SK-N-SH treated with all-trans-retinoic acid at 6 μM for 48 hours (cell line): ENCODE measurements around the gene SURF1.

ENCODE experiments used
- ATAC-seq: fragments of 200-7000 bp; cut with Tn5 transposase; 3 replicates; pipeline ENCODE4 v1.9.1; 2020; ENCODE audit warnings: mild to moderate bottlenecking, moderate library complexity
- BACH2 ChIP-seq: fragments of 250-450 bp; sonication (Bioruptor Pico); IDR thresholded peaks from 2 replicates; pipeline ENCODE4 v1.9.0; 2021; ENCODE audit warnings: mild to moderate bottlenecking, borderline replicate concordance
- CREB5 ChIP-seq: fragments of 250-450 bp; sonication (Bioruptor Pico); IDR thresholded peaks from 2 replicates; pipeline ENCODE4 v1.5.1; 2020; ENCODE audit warnings: low read depth, mild to moderate bottlenecking, moderate library complexity
- ESRRG ChIP-seq: fragments of 250-450 bp; sonication (Bioruptor Pico); IDR thresholded peaks from 2 replicates; pipeline ENCODE4 v1.6.1; 2021; ENCODE audit warnings: mild to moderate bottlenecking
- GLIS3 ChIP-seq: fragments of 250-450 bp; sonication (Bioruptor Pico); IDR thresholded peaks from 2 replicates; pipeline ENCODE4 v1.5.0; 2020; ENCODE audit warnings: mild to moderate bottlenecking, moderate library complexity
- ISL1 ChIP-seq: fragments of 250-450 bp; sonication (Bioruptor Pico); IDR thresholded peaks from 2 replicates; pipeline ENCODE4 v2.1.2; 2022; ENCODE audit warnings: mild to moderate bottlenecking, moderate library complexity
- OSR1 ChIP-seq: fragments of 250-450 bp; sonication (Bioruptor Pico); IDR thresholded peaks from 2 replicates; pipeline ENCODE4 v1.8.0; 2022; ENCODE audit warnings: moderate library complexity, mild to moderate bottlenecking, inconsistent platforms
- PATZ1 ChIP-seq: fragments of 250-450 bp; sonication (Bioruptor Pico); IDR thresholded peaks from 2 replicates; pipeline ENCODE4 v1.8.0; 2020; ENCODE audit warnings: mild to moderate bottlenecking, moderate library complexity, borderline replicate concordance
- RARB ChIP-seq: fragments of 250-450 bp; sonication (Bioruptor Pico); IDR thresholded peaks from 2 replicates; pipeline ENCODE4 v1.8.0; 2021; ENCODE audit warnings: mild to moderate bottlenecking, moderate library complexity
- TOX ChIP-seq: fragments of 250-450 bp; sonication (Bioruptor Pico); IDR thresholded peaks from 2 replicates; pipeline ENCODE4 v1.8.0; 2021; ENCODE audit warnings: mild to moderate bottlenecking, moderate library complexity, borderline replicate concordance
- TSHZ2 ChIP-seq: fragments of 250-450 bp; sonication (Bioruptor Pico); IDR thresholded peaks from 2 replicates; pipeline ENCODE4 v1.5.0; 2020; ENCODE audit warnings: mild to moderate bottlenecking, moderate library complexity
- ZC3H10 ChIP-seq: fragments of 250-450 bp; sonication (Bioruptor Pico); IDR thresholded peaks from 2 replicates; pipeline ENCODE4 v1.5.1; 2021; ENCODE audit warnings: mild to moderate bottlenecking, moderate library complexity
- ZFP30 ChIP-seq: fragments of 450-650 bp; formaldehyde crosslinking; IDR thresholded peaks from 2 replicates; pipeline ENCODE4 v1.5.0; 2022; ENCODE audit warnings: mild to moderate bottlenecking, moderate library complexity
- ZNF70 ChIP-seq: fragments of 450-650 bp; formaldehyde crosslinking; IDR thresholded peaks from 2 replicates; pipeline ENCODE4 v1.5.0; 2020; ENCODE audit warnings: mild to moderate bottlenecking, moderate library complexity
- ZNF8 ChIP-seq: fragments of 450-650 bp; formaldehyde crosslinking; IDR thresholded peaks from 2 replicates; pipeline ENCODE4 v1.5.0; 2020; ENCODE audit warnings: mild to moderate bottlenecking, moderate library complexity
- TF ChIP-seq, protein P1 (sequence below): fragments of 250-450 bp; sonication (Bioruptor Pico); IDR thresholded peaks from 2 replicates; pipeline ENCODE4 v1.8.0; 2021; ENCODE audit warnings: low read depth, mild to moderate bottlenecking, moderate library complexity, borderline replicate concordance
- TF ChIP-seq, protein P2 (sequence below): fragments of 250-450 bp; sonication (Bioruptor Pico); IDR thresholded peaks from 2 replicates; pipeline ENCODE4 v1.5.1; 2021; ENCODE audit warnings: mild to moderate bottlenecking, moderate library complexity

SURF1 gene

DNA sequence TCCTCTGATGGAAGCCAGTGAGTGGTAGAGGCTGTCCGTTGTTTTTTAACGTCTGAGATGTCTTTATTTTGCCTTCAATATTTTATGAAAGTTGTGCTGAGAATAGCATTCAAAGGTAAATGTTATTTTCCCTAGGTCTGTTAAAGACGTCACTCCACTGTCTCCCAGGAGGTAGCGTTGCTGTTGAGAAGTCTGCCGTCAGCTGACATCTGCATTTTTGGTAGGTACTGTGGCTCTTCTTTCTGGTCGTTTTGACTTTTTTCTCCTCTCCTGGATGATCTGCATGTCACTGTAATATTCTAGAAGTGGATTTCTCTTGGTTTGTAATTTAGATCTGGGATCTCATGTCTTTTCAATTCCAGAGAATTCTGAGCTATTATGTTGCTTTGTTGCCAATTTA lies 46.7 kb downstream of the SURF1 start:
- ATAC-seq: no peak
- TF ChIP-seq ESRRG (CRISPR knock-in tag) (no peak), PATZ1 (CRISPR knock-in tag) (no peak)
- TF ChIP-seq, all 23 proteins: peak for 0

GRCh38 chr9:133307301-133307700 lies 49.0 kb downstream of the SURF1 start:
- no peak for ATAC-seq
- TF ChIP-seq TSHZ2: no peak
- no peak for TF ChIP-seq PATZ1 (CRISPR knock-in tag)
- no peak for TF ChIP-seq CREB5
- TF ChIP-seq, protein P1, sequence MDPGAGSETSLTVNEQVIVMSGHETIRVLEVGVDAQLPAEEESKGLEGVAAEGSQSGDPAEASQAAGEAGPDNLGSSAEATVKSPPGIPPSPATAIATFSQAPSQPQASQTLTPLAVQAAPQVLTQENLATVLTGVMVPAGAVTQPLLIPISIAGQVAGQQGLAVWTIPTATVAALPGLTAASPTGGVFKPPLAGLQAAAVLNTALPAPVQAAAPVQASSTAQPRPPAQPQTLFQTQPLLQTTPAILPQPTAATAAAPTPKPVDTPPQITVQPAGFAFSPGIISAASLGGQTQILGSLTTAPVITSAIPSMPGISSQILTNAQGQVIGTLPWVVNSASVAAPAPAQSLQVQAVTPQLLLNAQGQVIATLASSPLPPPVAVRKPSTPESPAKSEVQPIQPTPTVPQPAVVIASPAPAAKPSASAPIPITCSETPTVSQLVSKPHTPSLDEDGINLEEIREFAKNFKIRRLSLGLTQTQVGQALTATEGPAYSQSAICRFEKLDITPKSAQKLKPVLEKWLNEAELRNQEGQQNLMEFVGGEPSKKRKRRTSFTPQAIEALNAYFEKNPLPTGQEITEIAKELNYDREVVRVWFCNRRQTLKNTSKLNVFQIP: no peak
- TF ChIP-seq GLIS3 (CRISPR knock-in tag): no peak
- TF ChIP-seq, protein P2, sequence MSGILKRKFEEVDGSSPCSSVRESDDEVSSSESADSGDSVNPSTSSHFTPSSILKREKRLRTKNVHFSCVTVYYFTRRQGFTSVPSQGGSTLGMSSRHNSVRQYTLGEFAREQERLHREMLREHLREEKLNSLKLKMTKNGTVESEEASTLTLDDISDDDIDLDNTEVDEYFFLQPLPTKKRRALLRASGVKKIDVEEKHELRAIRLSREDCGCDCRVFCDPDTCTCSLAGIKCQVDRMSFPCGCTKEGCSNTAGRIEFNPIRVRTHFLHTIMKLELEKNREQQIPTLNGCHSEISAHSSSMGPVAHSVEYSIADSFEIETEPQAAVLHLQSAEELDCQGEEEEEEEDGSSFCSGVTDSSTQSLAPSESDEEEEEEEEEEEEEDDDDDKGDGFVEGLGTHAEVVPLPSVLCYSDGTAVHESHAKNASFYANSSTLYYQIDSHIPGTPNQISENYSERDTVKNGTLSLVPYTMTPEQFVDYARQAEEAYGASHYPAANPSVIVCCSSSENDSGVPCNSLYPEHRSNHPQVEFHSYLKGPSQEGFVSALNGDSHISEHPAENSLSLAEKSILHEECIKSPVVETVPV (CRISPR knock-in tag): no peak
- no peak for TF ChIP-seq TOX (CRISPR knock-in tag)
- TF ChIP-seq BACH2 (CRISPR knock-in tag): no peak
- no peak for TF ChIP-seq ZNF70 (CRISPR knock-in tag)
- TF ChIP-seq ZC3H10 (CRISPR knock-in tag): no peak
- TF ChIP-seq ZNF8 (CRISPR knock-in tag): no peak
- no peak for TF ChIP-seq ZFP30 (CRISPR knock-in tag)
- no peak for TF ChIP-seq RARB (CRISPR knock-in tag)
- no peak for TF ChIP-seq OSR1
- TF ChIP-seq ISL1: no peak

GRCh38 chr9:133306242-133307204 lies 49.8 kb downstream of the SURF1 start:
- no peak for ATAC-seq
- TF ChIP-seq RARB (CRISPR knock-in tag): no peak
- TF ChIP-seq OSR1: no peak
